SU-DHL-6 (cell line): ENCODE measurements around the gene MITF.

Experiments
- H2AFZ ChIP-seq: fragments of 200-600 bp; sonication (generic); 2 replicates; pipeline ENCODE4 v1.6.1; 2014; ENCODE audit warnings: low read depth, mild to moderate bottlenecking, moderate library complexity, mixed read lengths, antibody characterized with exemption, low read length; ENCODE audit not compliant: severe bottlenecking
- H3F3A ChIP-seq: fragments of 200-600 bp; shearing (Covaris generic); 2 replicates; pipeline ENCODE4 v1.6.0; 2016; ENCODE audit warnings: antibody characterized with exemption, mild to moderate bottlenecking; ENCODE audit not compliant: insufficient read depth
- H3K27ac ChIP-seq: fragments of 200-600 bp; sonication (generic); 2 replicates; pipeline ENCODE4 v1.5.1; 2016; ENCODE audit warnings: low read depth, mild to moderate bottlenecking, low read length, moderate library complexity, mixed read lengths
- H3K27me3 ChIP-seq: fragments of 200-600 bp; sonication (generic), shearing (Covaris generic); 2 replicates; pipeline ENCODE4 v1.6.0; 2014; ENCODE audit warnings: mild to moderate bottlenecking, low read length
- H3K36me3 ChIP-seq: fragments of 200-600 bp; sonication (generic); 2 replicates; pipeline ENCODE4 v1.6.1; 2014; ENCODE audit warnings: mild to moderate bottlenecking, low read length, mixed read lengths
- H3K4me2 ChIP-seq: fragments of 300-600, 200-600 bp; shearing (Covaris generic), sonication (generic); 2 replicates; pipeline ENCODE4 v1.6.0; 2014; ENCODE audit warnings: low read length, low read depth, mild to moderate bottlenecking; ENCODE audit not compliant: poor library complexity, severe bottlenecking
- H3K4me3 ChIP-seq: fragments of 200-600 bp; sonication (generic); 2 replicates; pipeline ENCODE4 v1.5.1; 2014; ENCODE audit warnings: antibody characterized with exemption, low read length, mild to moderate bottlenecking, mixed read lengths; ENCODE audit not compliant: insufficient read depth, poor library complexity, severe bottlenecking
- H3K79me2 ChIP-seq: fragments of 200-600 bp; sonication (generic); 2 replicates; pipeline ENCODE4 v1.6.1; 2014; ENCODE audit warnings: mild to moderate bottlenecking, low read length, moderate library complexity; ENCODE audit not compliant: insufficient read depth
- H3K9ac ChIP-seq: fragments of 200-600 bp; sonication (generic); 2 replicates; pipeline ENCODE4 v1.7.0; 2014; ENCODE audit warnings: mild to moderate bottlenecking, low read length
- H3K9me2 ChIP-seq: fragments of 200-600 bp; sonication (generic); replicated peaks from 2 replicates; pipeline ENCODE4 v1.6.1; 2014; ENCODE audit warnings: low read length; ENCODE audit not compliant: insufficient read depth
- H3K9me3 ChIP-seq: fragments of 200-600 bp; sonication (generic); 2 replicates; pipeline ENCODE4 v1.6.1; 2014; ENCODE audit warnings: low read length, mixed read lengths; ENCODE audit not compliant: insufficient read depth
- H4K20me1 ChIP-seq: fragments of 200-600 bp; sonication (generic); 2 replicates; pipeline ENCODE4 v1.6.1; 2014; ENCODE audit warnings: low read depth, mild to moderate bottlenecking, antibody characterized with exemption, low read length, moderate library complexity, mixed read lengths
- CTCF ChIP-seq: fragments of 200-600 bp; sonication (generic); IDR thresholded peaks from one replicate; pipeline ENCODE4 v1.5.1; 2017; ENCODE audit warnings: antibody characterized with exemption, mild to moderate bottlenecking, low read length, moderate library complexity; ENCODE audit not compliant: insufficient read depth, poor library complexity, severe bottlenecking
- EZH2phosphoT487 ChIP-seq: fragments of 200-600 bp; sonication (generic), shearing (Covaris generic); conservative IDR thresholded peaks from 2 replicates; pipeline ENCODE4 v1.6.1; 2018; ENCODE audit warnings: mild to moderate bottlenecking, antibody characterized with exemption, low read length, moderate library complexity, mixed read lengths

MITF gene

GRCh38 chr3:69762768-69763229, 23.5 kb downstream of the MITF start:
- no peak overlapping the region for H3K9ac ChIP-seq
- H3K36me3 ChIP-seq: no peaks in the 10 kb centered on the region
- H4K20me1 ChIP-seq: no peaks in the 10 kb centered on the region
- no peaks in the 10 kb centered on the region for H3K27me3 ChIP-seq
- TF ChIP-seq CTCF (no peak), EZH2phosphoT487 (no peak)
- no peak overlapping the region for H2AFZ ChIP-seq
- H3K79me2 ChIP-seq: no peaks in the 10 kb centered on the region
- H3K4me2 ChIP-seq: no peak overlapping the region
- H3K9me2 ChIP-seq: no peaks in the 10 kb centered on the region
- no peak overlapping the region for H3K27ac ChIP-seq
- no peak overlapping the region for H3K4me3 ChIP-seq
- no peaks in the 10 kb centered on the region for H3F3A ChIP-seq
- H3K9me3 ChIP-seq: no peaks in the 10 kb centered on the region

GRCh38 chr3:69763458-69763857, 24.2 kb downstream of the MITF start:
- no peak overlapping the region for H2AFZ ChIP-seq

GRCh38 chr3:69764121-69764741, 25.0 kb downstream of the MITF start:
- H3K36me3 ChIP-seq: no peaks in the 10 kb centered on the region
- H3F3A ChIP-seq: no peaks in the 10 kb centered on the region
- H3K79me2 ChIP-seq: no peaks in the 10 kb centered on the region
- no peak overlapping the region for H3K9ac ChIP-seq
- H3K27me3 ChIP-seq: no peaks in the 10 kb centered on the region
- H3K9me3 ChIP-seq: no peaks in the 10 kb centered on the region
- no peak for TF ChIP-seq EZH2phosphoT487
- no peak for TF ChIP-seq CTCF
- H4K20me1 ChIP-seq: no peaks in the 10 kb centered on the region
- H2AFZ ChIP-seq: no peak overlapping the region
- no peak overlapping the region for H3K4me3 ChIP-seq
- H3K4me2 ChIP-seq: no peak overlapping the region
- no peaks in the 10 kb centered on the region for H3K9me2 ChIP-seq
- H3K27ac ChIP-seq: no peak overlapping the region

More at GRCh38 chr3:69763458-69763857, 24.2 kb downstream of the MITF start:
- no peak for TF ChIP-seq EZH2phosphoT487
- no peak for TF ChIP-seq CTCF
- Histone ChIP-seq H3K4me3 (no peak overlapping the region), H3K9ac (no peak overlapping the region), H3K9me2 (no peaks in the 10 kb centered on the region), H3K27me3 (no peaks in the 10 kb centered on the region), H3K79me2 (no peaks in the 10 kb centered on the region), H3K36me3 (no peaks in the 10 kb centered on the region), H3K27ac (no peak overlapping the region), H3K9me3 (no peaks in the 10 kb centered on the region), H4K20me1 (no peaks in the 10 kb centered on the region), H3F3A (no peaks in the 10 kb centered on the region), H3K4me2 (no peak overlapping the region)
